ENCODE results near the gene ZNF410.
"Not testable (repeated sequence)": the region's sequence is repeated elsewhere in the genome, so short reads cannot be mapped to it uniquely, and the experiment has no call there.

ZNF410 gene

DNA sequence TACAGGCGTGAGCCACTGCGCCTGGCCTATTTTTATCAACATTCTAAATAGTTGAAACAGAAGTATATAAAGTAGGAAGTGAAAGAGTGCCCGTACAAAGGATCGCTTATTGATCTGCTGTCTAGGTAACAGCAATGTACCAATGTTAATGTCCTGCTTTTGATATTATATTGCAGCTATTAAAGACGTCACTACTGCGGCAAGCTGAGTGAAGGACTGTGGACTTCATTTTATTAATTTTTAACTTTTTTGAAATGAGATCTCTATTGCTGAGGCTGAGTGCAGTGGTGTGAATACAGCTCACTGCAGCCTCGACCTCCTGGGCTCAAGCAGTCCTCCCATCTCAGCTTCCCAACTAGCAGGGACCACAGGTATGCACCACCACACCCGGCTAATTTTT is 24.2 kb upstream of the ZNF410 start:
- intact Hi-C loops (cut with DNase I; ENCODE audit: low total_unique reads): no loop called here

DNA sequence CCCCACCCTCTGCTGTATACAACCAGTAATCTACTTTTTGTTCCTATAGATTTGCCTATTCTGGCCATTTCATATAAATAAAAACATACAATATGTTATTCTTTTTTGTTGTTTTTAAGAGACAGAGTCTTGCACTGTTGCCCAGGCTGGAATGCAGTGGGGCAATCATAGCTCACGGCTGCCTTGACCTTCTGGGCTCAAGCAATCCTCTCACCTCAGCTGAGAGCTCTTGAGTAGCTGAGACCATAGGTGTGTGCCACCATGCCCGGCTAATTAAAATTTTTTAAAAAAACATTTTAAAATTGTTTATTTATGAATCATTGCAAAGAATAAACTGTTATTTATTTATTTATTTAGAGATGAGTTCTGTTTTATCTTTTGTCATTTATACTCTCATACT is 23.4 kb upstream of the ZNF410 start:
- intact Hi-C loops (cut with DNase I; ENCODE audit: low total_unique reads): no loop called here
- Histone ChIP-seq H3K36me3 (peaks cover 12 to 31% (median 22%) of the 10 kb centered on the region in 3 donors), H3K4me1 (no peaks in the 10 kb centered on the region), H3K27me3 (no peaks in the 10 kb centered on the region), H3K27ac (no peak overlapping the region), H3K9me3 (no peaks in the 10 kb centered on the region), H3K4me3 (no peak overlapping the region)
- no peak for DNase-seq
- no peak for TF ChIP-seq CTCF (IDR thresholded peaks at IDR 0.05)

More for the DNA sequence above, 24.2 kb upstream of the ZNF410 start:
- no peak for TF ChIP-seq CTCF (IDR thresholded peaks at IDR 0.05)
- no peaks in the 10 kb centered on the region for H3K27me3 ChIP-seq
- DNase-seq: no peak
- peaks cover 12 to 28% (median 22%) of the 10 kb centered on the region in 3 donors for H3K36me3 ChIP-seq
- no peak overlapping the region for H3K27ac ChIP-seq
- H3K4me3 ChIP-seq: no peak overlapping the region
- H3K9me3 ChIP-seq: no peaks in the 10 kb centered on the region
- H3K4me1 ChIP-seq: no peaks in the 10 kb centered on the region

DNA sequence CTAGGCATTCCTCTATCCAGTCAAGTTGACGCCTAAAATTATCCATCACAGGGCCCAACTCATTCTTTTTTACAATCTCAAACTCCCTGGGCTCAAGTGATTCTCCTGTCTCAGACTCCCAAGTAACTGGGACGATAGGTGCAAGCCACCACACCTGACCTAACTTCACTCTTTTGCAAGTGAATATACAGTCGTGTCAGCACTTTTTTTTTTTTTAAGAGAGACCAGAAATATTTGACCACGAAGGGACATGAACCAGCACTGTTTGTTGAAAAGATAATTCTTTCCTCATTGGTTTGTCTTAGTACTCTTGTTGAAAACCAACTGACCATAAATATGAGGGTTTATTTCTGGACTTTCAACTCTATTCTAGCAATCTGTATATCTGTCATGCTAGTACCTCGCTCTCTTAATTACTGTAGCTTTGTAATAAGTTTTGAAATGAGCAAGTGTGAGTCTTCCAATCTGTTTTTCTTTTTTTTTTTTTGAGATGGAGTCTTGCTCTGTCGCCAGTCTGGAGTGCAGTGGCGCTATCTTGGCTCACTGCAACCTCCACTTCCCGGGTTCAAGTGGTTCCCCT is 21.0 kb upstream of the ZNF410 start:
- Histone ChIP-seq H3K4me3 (no peak overlapping the region), H3K27ac (no peak overlapping the region), H3K4me1 (no peaks in the 10 kb centered on the region), H3K27me3 (no peaks in the 10 kb centered on the region), H3K9me3 (no peaks in the 10 kb centered on the region), H3K36me3 (peaks cover 12 to 31% (median 22%) of the 10 kb centered on the region in 3 donors)
- DNase-seq: no peak
- intact Hi-C loops (cut with DNase I; ENCODE audit: low total_unique reads): no loop called here
- no peak for TF ChIP-seq CTCF (IDR thresholded peaks at IDR 0.05)

- H3K4me3 ChIP-seq; DNase-seq; H3K27ac ChIP-seq; H3K9me3 ChIP-seq; H3K27me3 ChIP-seq; intact Hi-C loops (cut with DNase I; ENCODE audit: low total_unique reads); H3K4me1 ChIP-seq; H3K36me3 ChIP-seq: not testable (repeated sequence)
These were observed 16.9 kb upstream of the ZNF410 start for GRCh38 chr14:73869754-73870153.

GRCh38 chr14:73870525-73871235 is 16.0 kb upstream of the ZNF410 start:
- no peak overlapping the region for H3K4me3 ChIP-seq
- H3K36me3 ChIP-seq: peaks cover 0 to 10% (median 0%) of the 10 kb centered on the region in 3 donors
- no peak overlapping the region for H3K27ac ChIP-seq
- TF ChIP-seq CTCF (IDR thresholded peaks at IDR 0.05): no peak
- no peaks in the 10 kb centered on the region for H3K27me3 ChIP-seq
- no peaks in the 10 kb centered on the region for H3K4me1 ChIP-seq
- intact Hi-C loops (cut with DNase I; ENCODE audit: low total_unique reads): no loop called here
- DNase-seq: no peak
- no peaks in the 10 kb centered on the region for H3K9me3 ChIP-seq

GRCh38 chr14:73873660-73874059 is 13.0 kb upstream of the ZNF410 start:
- no peak overlapping the region for H3K4me3 ChIP-seq
- TF ChIP-seq CTCF (IDR thresholded peaks at IDR 0.05): no peak
- H3K27me3 ChIP-seq: no peaks in the 10 kb centered on the region
- no peak overlapping the region for H3K27ac ChIP-seq
- H3K4me1 ChIP-seq: no peaks in the 10 kb centered on the region
- H3K36me3 ChIP-seq: peaks cover 0 to 7% (median 0%) of the 10 kb centered on the region in 3 donors
- intact Hi-C loops (cut with DNase I; ENCODE audit: low total_unique reads): no loop called here
- no peak for DNase-seq
- no peaks in the 10 kb centered on the region for H3K9me3 ChIP-seq

Measured in tibial artery (tissue), 4 donors.